Ovary (tissue), 9 donors: ENCODE measurements around the gene GHRH. TPM values are rescaled to one million over a fixed set of nuclear protein-coding genes. Genes with fewer than 3 reads are reported as not detected.

Experiments
- DNase-seq, 5 donors: peaks; one replicate each; pipeline ENCODE4 v3.0.0-alpha.2; 2019 to 2020
- H3K27ac ChIP-seq, 2 donors: fragments of 200-600 bp; one replicate each; pipeline versions ENCODE4 v1.5.1 to v1.8.0; 2019 to 2022
- H3K27me3 ChIP-seq: fragments of 200-600 bp; one replicate; pipeline ENCODE4 v1.8.0; 2022
- H3K36me3 ChIP-seq: fragments of 200-600 bp; sonication (generic); one replicate; pipeline ENCODE4 v1.5.1; 2019
- H3K4me1 ChIP-seq: one replicate; pipeline ENCODE4 v1.8.1; 2013; ENCODE audit warnings: mild to moderate bottlenecking, moderate library complexity; ENCODE audit not compliant: insufficient read depth
- H3K4me3 ChIP-seq: fragments of 200-600 bp; sonication (generic); one replicate; pipeline ENCODE4 v1.5.1; 2017
- H3K9me3 ChIP-seq, 2 donors: fragments of 200-600 bp in 1 of 2; sonication (generic) in 1 of 2; one replicate each; pipeline versions ENCODE4 v1.5.1 to v1.8.1; 2013 to 2019; ENCODE audit warnings: mild to moderate bottlenecking in 1 of 2, moderate library complexity in 1 of 2
- CTCF ChIP-seq, 3 donors: fragments of 450-650 bp in 2 of 3; fragments of 200-600 bp in 1 of 3; IDR thresholded peaks; one replicate each; pipeline versions ENCODE4 v1.5.1 to v1.8.0; 2016 to 2022; ENCODE audit warnings: antibody characterized with exemption in 3 of 3, mild to moderate bottlenecking in 1 of 3
- EP300 ChIP-seq: sonication (generic); formaldehyde crosslinking; IDR thresholded peaks from one replicate; pipeline ENCODE4 v1.6.1; 2017; ENCODE audit warnings: antibody characterized with exemption
- POLR2A ChIP-seq: fragments of 450-650 bp; IDR thresholded peaks from one replicate; pipeline ENCODE4 v1.6.1; 2017; ENCODE audit warnings: antibody characterized with exemption, mild to moderate bottlenecking, moderate library complexity
- WGBS, 3 donors: extraction: QIAGEN DNeasy Blood & Tissue Kit in 1 of 3; methylation state at CpG; one replicate each; pipeline versions ENCODE4 v1.1.5 to v1.1.7; 2013 to 2017; 5-methylcytosine and 5-hydroxymethylcytosine counted together
- intact Hi-C, 4 donors: fragments of 100-400 bp; cut with DNase I; formaldehyde crosslinking; loops; one replicate each; pipeline versions ENCODE4 v1.11.0 to v1.15.1; 2022 to 2023
- polyA plus RNA-seq, 2 donors: library from polyadenylated mRNA; stranded (reverse); fragments of 200-250 nt in 1 of 2; fragments of 350-450 nt in 1 of 2; fragmentation: Illumina TruSeq in 1 of 2; extraction: RNeasy Lipid Tissue Mini Kit (QIAGEN cat#74804) in 1 of 2; gene quantifications; one replicate each; pipeline ENCODE4 v1.2.3, GENCODE V29; 2013 to 2014
- total RNA-seq, 7 donors: library from RNA; depleted of rRNA in 2 of 7; stranded (reverse); fragments of >200 nt in 2 of 7; fragmentation: NEBNext Ultra II Directional in 3 of 7; extraction: Animal tissue kit (Norgen Biotek cat#: 25700) in 3 of 7; gene quantifications; one replicate each; pipeline versions ENCODE4 v1.1.0 to v1.2.4, GENCODE V29; 2016 to 2023
- donor health status: DM: no; HTN: no; CAD: no; lungs with moderate emphysema.
- donor health status: DM: no; HTN: no; CAD: no.
- donor health status: Bipolar disorder and iron deficiency.
- donor health status: DM: yes; HTN: yes; CAD: no.
- donor health status: DM: no; HTN: no; CAD: no.
- donor health status: DM: yes; HTN: yes; CAD: no.

GHRH gene
- total and polyA plus RNA-seq, 9 donors: not detected

- Histone ChIP-seq H3K36me3 (no peaks in the 10 kb centered on the region), H3K27ac (no peak overlapping the region), H3K9me3 (no peaks in the 10 kb centered on the region), H3K4me3 (no peak overlapping the region), H3K4me1 (no peaks in the 10 kb centered on the region), H3K27me3 (no peaks in the 10 kb centered on the region)
- TF ChIP-seq CTCF (IDR thresholded peaks at IDR 0.05) (no peak), EP300 (no peak), POLR2A (no peak)
- intact Hi-C loops: no loop called here
- WGBS, 3 donors: 67 to 76% (median 75%) methylated on average over 4 of the region's 4 CpGs
- no peak for DNase-seq
Measured at GRCh38 chr20:37260923-37261322, 691 bp downstream of the GHRH start.

- Histone ChIP-seq H3K27me3 (no peaks in the 10 kb centered on the region), H3K4me1 (no peaks in the 10 kb centered on the region), H3K27ac (no peak overlapping the region), H3K4me3 (no peak overlapping the region), H3K9me3 (no peaks in the 10 kb centered on the region), H3K36me3 (no peaks in the 10 kb centered on the region)
- 59 to 62% (median 59%) methylated on average over 3 of the region's 3 CpGs for WGBS, 3 donors
- no peak for DNase-seq
- TF ChIP-seq POLR2A (no peak), CTCF (IDR thresholded peaks at IDR 0.05) (no peak), EP300 (no peak)
- intact Hi-C loops: no loop called here
Measured at GRCh38 chr20:37259865-37260264, 1.7 kb downstream of the GHRH start.

GRCh38 chr20:37259031-37259430, 2.6 kb downstream of the GHRH start:
- no peaks in the 10 kb centered on the region for H3K9me3 ChIP-seq
- peak in 1 of 5 donors; percentile 12 for DNase-seq
- H3K4me3 ChIP-seq: no peak overlapping the region
- no peak overlapping the region for H3K27ac ChIP-seq
- WGBS, 3 donors: 75 to 87% (median 85%) methylated on average over 11 of the region's 11 CpGs
- H3K4me1 ChIP-seq: no peaks in the 10 kb centered on the region
- H3K36me3 ChIP-seq: no peaks in the 10 kb centered on the region
- H3K27me3 ChIP-seq: no peaks in the 10 kb centered on the region
- intact Hi-C loops: no loop called here
- TF ChIP-seq EP300 (no peak), CTCF (IDR thresholded peaks at IDR 0.05) (no peak), POLR2A (no peak)

- Histone ChIP-seq H3K4me1 (no peaks in the 10 kb centered on the region), H3K4me3 (no peak overlapping the region), H3K27me3 (no peaks in the 10 kb centered on the region), H3K27ac (no peak overlapping the region), H3K9me3 (no peaks in the 10 kb centered on the region), H3K36me3 (no peaks in the 10 kb centered on the region)
- intact Hi-C loops: no loop called here
- WGBS, 3 donors: 62 to 71% (median 68%) methylated on average over 9 of the region's 9 CpGs
- TF ChIP-seq POLR2A: no peak
- no peak for TF ChIP-seq CTCF (IDR thresholded peaks at IDR 0.05)
- no peak for TF ChIP-seq EP300
- DNase-seq: peak in 1 of 5 donors; percentile 15
Measured at GRCh38 chr20:37257988-37258387, 3.6 kb downstream of the GHRH start.

- H3K27ac ChIP-seq: no peak overlapping the region
- intact Hi-C loops: no loop called here
- H3K4me3 ChIP-seq: no peak overlapping the region
- no peaks in the 10 kb centered on the region for H3K4me1 ChIP-seq
- no peak for TF ChIP-seq CTCF (IDR thresholded peaks at IDR 0.05)
- no peak for TF ChIP-seq POLR2A
- no peak for TF ChIP-seq EP300
- H3K27me3 ChIP-seq: no peaks in the 10 kb centered on the region
- WGBS, 3 donors: 57 to 66% (median 58%) methylated on average over 2 of the region's 2 CpGs
- DNase-seq: no peak
- no peaks in the 10 kb centered on the region for H3K9me3 ChIP-seq
- H3K36me3 ChIP-seq: no peaks in the 10 kb centered on the region
Measured at GRCh38 chr20:37257530-37257929, 4.1 kb downstream of the GHRH start.
